Measurements from ENCODE around the gene TPX2.

Gene TPX2

GRCh38 chr20:31785089-31785488 is 46.0 kb downstream of the TPX2 start:
- TF ChIP-seq CTCF (conservative IDR thresholded peaks at IDR 0.05) = no peak
- H3K27ac ChIP-seq = no peak overlapping the region

DNA sequence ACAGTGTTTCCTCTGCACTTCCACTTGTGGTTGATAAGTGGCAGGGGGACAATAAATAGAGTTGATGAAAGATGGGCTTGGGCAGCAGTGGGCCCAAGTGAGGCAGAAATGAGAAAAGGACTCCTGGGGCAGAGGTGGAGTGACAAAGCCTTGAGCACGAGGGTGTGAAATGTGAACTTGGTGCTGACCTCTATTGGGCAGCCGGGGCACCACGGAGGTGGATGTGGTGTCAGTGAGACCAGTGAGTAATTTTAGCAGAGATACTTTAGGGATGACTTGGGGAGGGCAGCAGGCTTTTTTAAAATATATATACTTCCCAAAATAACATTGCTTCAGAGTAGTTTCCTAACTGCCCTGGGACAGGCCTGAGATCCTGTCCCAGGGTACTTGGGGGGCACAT is 49.5 kb downstream of the TPX2 start:
- H3K27ac ChIP-seq = no peak overlapping the region
- TF ChIP-seq CTCF (conservative IDR thresholded peaks at IDR 0.05) = peak; percentile 26

- H3K27ac ChIP-seq = no peak overlapping the region
- TF ChIP-seq CTCF (conservative IDR thresholded peaks at IDR 0.05) = no peak
These were observed 51.3 kb downstream of the TPX2 start for GRCh38 chr20:31790401-31790800.

GRCh38 chr20:31797364-31797763 is 58.3 kb downstream of the TPX2 start:
- no peak for TF ChIP-seq CTCF (conservative IDR thresholded peaks at IDR 0.05)
- H3K27ac ChIP-seq = no peak overlapping the region

DNA sequence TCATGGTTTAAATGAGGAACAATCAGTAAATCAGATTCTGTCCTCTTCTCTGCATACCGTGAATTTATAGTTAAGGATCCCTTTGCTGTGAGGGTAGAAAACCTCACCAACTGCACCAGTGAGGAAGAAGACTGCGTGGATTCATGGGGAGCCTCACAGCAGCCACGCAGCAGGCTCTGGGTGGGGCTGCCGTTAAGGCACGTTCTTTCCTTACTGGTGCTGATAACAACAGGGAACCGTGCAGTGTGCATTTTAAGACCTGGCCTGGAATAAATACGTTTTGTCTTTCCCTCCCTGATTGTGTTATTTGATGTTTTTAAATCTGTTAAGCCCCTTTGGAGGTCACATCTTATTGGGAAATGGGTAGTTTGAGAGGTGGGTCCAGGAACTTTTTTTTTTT is 62.4 kb downstream of the TPX2 start:
- TF ChIP-seq CTCF (conservative IDR thresholded peaks at IDR 0.05) = no peak
- H3K27ac ChIP-seq = no peak overlapping the region

DNA sequence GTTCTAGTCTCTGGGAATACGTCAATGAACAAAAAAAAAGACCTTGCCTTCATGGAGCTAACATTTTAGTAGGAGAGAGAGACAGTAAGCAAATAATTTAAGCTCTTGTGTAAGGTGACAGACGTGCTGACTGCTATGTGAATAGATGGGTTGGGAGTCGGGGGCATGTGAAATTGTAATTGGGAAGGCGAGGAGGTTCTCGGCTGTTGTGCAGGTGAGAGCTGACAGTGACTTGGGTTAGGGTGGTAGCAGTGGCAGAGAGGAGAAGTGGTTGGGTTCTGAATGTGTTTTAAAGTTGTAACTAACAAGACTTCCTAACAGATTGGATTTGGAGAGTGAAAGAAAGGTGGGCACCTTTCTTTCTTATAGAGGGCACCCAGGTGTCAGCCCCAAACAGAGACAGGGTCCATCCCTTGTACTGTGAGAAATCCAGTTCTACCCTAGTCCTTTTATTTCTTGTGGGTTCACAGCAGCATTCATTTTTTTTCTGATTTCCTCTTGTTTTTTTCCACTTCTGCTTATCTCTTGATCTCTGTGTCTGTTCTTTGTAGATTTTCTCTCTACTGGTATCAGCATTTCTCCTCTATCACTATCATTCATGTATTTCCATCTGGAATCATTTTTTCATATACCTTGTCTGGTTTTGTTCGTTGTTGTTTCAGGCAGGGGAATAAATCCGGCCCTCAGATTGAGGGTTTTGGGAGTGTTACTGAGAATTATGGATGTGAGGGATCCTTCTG is 64.6 kb downstream of the TPX2 start:
- TF ChIP-seq CTCF (conservative IDR thresholded peaks at IDR 0.05) = no peak
- no peak overlapping the region for H3K27ac ChIP-seq

DNA sequence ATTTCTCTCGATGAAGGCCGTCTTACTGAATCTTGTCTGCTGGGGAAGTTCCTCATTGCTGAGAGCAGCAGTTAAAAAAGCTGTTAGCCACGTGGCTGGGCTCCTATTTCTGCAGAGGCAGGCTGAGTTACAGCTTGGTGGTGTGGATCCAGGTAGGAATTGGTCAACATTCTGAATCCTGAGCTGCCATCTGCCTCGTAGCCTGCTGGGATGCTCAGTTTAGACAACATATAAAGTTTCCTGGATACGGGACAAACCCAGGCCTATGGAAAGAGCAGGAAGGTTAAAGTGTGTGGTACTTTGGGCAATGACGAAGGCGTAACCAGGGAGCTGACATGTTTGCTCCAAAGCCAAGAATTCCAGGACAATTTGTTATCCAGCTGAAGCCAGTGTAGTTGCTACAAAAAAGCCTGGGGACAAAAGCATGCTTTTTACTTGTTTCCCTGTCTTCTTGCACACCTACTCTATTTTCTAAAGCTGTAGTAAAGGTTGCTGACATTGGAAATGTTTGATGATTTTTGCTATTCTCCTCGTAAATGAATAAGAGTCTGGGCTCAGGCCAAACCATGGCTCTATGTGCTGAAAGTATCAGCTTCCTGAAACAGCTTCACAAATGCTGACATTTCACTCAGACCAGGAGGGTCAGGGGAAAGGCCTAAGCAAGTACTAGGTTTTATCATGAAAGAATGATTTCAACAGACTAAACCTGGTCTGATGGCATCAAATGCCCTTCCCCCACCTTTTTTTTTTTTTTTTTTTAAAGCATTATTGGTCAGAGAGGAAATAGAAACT is 67.7 kb downstream of the TPX2 start:
- TF ChIP-seq CTCF (conservative IDR thresholded peaks at IDR 0.05) = no peak
- H3K27ac ChIP-seq = no peak overlapping the region
